HG02588 (cell line): Measurements from ENCODE around the gene IGF2R.
"Not testable (repeated sequence)": the region's sequence is repeated elsewhere in the genome, so short reads cannot be mapped to it uniquely, and the experiment has no call there.

Experiments
- ATAC-seq: cut with Tn5 transposase; IDR thresholded peaks from one replicate; pipeline ENCODE4 v1.9.1; 2021; ENCODE audit warnings: mild to moderate bottlenecking, moderate library complexity; ENCODE audit not compliant: unreplicated experiment

IGF2R gene

DNA sequence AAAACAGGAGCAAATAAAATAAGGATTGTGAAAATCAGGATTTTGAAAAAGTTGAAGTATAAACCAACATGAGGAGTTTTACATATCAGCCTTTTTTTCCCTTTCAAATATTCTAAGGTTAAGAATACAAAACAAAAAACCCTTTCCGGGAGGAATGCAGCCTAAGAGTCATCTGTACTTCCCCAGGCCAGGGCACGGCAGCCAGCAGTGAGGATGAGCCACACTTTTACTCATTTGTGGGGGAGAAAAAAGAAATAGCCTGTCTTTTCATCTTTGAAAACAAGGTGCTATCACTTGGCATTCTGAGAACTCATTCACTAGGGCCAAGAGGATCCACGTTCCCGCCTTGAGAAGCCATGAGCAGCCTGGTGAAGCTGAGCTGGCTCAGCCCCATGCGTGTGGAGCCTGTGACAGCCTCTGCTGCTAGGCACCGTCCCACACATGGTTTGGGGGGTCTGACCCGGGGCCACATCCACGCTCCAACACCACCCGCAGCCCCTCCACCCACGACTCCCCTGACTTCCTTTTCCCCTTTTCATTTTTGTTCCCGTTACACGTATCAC is 164.0 kb downstream of the IGF2R start:
- ATAC-seq, result no peak

DNA sequence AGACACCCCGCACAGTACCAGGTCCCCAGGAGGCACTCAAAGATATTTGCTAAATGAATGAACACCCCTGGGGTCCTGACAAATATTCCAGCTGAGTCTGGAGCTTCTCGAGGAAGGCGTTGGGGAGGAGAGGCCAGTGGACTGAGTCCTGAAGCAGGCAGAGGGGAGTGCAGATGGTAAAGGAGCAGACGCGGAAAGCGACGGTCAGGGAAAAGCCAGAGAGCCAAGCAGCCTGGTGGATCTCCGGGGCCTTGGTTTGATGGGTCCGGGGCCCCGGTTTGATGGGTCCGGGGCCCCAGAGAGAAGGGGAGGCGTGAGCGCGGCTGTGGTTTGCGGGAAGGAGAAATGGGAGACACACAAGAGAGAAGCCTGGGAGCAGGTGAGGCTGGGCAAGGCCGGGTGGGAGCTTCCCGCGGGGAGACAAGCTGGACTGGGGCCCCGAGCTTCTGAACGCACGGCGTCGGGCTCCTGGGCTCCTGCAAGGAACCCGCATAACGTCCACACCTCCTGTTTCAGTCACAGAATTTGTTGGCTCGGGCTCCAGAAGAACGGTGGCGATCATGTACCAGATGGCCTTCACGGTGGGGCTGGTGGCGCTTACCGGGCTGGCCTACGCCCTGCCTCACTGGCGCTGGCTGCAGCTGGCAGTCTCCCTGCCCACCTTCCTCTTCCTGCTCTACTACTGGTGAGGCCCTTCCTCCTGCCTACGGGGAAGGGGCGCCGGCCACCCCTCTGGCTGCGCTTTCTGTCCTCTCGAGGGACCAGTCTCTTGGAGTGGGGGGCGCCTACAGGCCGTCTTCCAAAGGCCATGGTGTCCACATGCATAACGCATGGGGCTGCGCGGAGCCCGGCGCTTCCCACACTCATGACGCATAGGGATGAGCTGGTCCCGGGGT is 164.8 kb downstream of the IGF2R start:
- ATAC-seq, result no peak

DNA sequence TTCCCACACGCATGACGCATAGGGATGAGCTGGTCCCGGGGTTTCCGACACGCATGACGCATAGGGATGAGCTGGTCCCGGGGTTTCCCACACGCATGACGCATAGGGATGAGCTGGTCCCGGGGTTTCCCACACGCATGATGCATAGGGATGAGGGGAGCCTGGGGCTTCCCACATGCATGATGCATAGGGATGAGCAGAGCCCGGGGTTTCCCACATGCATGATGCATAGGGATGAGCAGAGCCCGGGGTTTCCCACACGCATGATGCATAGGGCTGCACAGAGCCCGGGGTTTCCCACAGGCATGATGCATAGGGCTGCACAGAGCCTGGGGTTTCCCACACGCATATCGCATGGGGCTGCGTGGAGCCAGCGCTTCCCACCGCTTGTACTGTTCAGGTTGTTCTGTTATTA is 165.5 kb downstream of the IGF2R start:
- not testable (repeated sequence) for ATAC-seq

DNA sequence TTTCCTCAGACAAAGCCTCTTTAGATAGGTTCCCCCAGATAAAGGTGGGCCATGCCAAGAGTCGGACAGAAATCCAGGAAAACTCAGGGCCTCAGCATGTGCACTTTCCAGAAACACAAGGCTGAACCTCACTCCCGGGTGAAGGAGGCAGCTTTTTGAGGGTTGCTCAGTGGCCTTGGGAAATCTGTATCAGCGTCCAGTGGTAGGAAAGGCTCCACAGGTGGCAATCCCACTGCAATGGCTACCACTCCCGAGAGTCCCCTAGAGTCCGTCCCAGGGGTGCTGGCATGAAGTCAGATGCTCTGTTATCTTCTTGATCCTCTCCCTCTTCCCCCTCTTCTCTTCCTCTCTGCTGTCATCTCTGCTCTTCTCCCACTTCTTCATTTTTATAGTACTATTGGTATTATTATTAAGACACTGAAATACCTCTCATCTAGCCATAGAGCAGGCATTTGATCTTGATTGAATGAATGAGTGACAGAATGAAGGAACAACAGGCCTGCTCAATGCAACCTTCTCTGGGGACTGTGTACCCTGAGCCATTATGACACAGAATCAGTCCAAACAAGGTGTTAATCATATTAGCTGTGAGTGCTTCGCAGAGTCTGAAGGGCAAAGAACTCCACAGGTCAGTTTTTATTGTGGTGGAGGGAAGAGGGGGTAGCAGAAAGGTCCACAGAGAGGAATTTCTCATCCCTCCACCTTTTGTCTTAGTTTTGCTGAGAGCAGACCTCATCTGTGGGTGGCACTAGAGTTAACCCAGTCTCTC is 166.1 kb downstream of the IGF2R start:
- no peak for ATAC-seq

DNA sequence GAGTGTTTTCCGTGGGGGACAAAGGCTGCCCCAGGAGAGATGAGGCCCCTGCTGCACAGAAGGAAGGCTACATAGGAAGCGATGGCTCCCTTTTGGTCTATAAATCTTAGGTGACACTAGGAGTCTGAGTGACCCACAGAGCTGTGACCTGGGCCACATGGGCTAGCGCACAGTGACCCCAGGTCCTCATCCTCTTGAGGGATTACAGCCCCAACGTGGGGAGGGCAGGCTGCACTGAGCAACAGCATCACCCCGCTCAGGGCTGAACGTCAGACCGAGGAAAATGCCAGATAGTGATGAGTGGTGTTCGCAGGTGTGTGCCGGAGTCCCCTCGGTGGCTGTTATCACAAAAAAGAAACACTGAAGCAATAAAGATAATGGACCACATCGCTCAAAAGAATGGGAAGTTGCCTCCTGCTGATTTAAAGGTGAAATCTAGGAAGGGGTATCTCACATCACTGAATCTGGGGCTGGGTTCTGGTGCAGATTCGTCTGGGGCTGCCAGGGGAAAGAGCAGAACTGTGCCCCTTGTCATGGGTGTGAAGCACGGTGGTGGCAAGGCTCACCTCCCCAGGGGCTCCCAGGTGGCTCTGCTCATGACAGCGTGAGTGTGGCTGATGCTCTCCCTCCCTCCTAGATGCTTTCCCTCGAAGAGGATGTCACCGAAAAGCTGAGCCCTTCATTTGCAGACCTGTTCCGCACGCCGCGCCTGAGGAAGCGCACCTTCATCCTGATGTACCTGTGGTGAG is 167.2 kb downstream of the IGF2R start:
- no peak for ATAC-seq

DNA sequence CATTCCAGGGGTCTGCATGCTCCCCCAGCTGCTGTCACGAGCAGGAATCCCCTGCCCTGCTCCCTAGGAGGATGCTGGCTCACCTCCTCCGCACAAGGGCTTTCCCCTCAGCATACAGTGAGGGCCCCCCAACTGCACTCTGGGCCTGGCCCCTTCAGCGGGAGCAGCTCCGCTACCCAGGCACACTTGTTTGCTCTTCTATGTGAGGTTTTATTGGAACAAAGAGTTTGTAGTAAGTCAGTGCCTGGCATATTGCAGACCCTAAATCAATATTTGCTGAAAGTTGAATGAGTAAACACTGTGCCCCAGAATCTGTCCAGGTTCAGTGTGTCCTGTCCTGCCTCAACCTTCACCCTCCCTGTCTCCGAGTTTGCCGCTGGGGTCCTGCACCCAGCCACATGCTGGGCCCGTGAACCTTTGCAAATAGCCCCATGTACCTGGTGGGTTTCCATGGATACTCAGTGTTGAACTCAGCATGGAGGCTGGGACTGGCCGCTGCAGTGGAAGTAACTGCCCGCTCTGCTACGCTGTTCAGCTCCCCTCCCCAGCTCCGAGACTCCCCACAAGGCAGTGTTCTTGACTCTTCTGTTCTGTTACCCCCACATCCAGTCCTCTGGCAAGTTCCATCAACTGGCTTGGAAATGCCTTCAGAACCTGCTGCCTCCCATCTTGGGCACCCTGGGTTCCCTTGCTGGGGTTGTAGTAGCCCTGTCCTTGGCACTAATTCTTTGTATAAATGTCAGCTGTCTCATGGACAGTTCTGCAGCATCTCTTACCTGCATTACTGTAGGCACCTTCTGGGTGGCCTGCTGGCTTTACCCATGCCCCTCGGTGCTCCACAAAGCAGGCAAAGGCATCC is 168.5 kb downstream of the IGF2R start:
- no peak for ATAC-seq

DNA sequence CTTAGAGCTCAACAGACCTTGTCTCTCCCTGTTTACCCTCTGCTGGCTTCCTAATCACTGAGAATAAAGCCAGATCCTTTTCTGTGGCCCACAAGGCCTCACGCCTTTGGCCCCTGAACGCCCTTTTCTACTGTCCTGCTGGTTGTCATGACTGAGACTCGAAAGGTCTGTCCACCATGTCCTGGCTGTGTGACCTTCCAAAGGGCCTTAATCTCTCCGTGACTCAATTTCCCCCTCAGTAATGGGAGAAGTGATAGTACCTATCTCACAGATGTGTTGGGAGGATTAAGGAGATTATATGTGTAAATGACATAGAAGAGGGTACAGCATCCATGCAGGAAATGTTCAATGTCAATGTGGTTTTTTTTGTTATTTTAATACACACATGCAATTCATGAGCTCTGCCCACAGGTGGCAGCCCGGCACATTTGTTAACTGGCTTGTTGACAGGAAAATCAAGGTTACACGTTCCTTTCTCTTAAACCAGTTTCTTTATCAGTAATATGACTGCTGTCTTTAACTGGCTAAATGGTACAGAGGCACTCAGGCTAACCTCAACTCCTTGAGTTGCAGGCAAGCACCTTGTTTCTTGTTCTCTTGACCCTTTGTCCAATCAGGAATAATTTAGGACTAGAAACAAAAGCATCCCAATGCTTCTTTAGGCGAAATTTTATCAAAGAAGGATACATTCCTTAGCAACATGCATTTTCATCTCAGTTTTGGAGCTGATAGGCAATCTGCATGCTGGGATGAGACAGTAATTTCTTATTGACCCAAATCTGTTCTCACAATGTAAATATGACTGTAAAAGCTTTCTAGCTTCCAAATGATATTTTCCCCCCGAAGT is 169.3 kb downstream of the IGF2R start:
- ATAC-seq, result no peak

DNA sequence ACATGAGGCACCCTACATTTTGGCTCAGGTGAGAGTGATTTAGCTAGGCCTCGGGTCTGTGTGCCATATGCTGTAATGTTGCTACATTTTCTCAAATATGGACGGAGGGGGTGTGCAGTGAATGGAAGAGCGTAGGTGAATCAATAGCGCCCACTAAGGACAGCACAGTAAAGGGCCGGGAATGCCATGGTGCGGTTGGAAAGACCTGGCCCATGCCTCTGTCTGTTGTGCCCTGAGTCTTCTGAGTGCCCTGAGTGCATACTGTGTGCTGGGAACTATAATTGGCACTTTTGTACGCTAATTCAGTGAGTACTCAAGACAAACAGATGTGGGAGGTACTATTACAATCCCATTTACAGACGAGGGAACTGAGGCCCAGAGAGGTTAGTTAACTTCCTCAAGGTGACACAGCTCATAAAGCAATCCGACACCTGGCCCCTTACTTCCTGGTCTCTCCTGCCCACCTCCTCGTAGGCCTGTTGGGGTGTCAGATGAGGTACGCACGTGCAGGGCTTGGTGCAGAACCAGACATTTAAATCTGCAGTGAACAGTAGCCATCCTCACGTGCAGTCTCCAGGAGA is 170.0 kb downstream of the IGF2R start:
- no peak for ATAC-seq

DNA sequence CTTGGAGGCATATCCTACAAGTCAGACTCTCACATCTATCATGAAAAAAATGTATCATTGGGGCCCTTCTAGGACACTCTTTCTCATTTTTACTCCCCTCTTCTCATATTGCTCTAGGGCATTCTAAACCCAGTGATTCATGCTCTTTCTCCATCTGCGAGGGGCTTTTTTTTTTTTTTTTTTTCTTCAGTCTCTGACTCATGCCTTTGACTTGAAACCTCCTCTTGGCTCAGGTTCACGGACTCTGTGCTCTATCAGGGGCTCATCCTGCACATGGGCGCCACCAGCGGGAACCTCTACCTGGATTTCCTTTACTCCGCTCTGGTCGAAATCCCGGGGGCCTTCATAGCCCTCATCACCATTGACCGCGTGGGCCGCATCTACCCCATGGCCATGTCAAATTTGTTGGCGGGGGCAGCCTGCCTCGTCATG is 170.6 kb downstream of the IGF2R start:
- ATAC-seq, result no peak

DNA sequence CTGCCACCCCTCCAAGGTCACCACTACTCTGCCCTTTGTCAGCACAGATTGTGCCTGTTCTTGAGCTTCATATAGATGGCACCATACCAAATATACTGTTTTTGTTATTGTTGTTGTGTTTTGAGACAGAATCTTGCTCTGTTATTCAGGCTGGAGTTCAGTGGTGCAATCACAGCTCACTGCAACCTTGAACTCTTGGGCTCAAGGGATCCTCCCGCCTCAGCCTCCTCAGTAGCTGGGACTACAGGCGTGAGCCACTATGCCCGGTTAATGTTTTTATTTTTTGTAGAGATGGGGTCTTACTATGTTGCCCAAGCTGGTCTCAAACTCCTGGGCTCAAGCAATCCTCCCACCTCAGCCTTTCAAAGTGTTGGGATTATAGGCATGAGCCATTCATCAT is 171.6 kb downstream of the IGF2R start:
- not testable (repeated sequence) for ATAC-seq

DNA sequence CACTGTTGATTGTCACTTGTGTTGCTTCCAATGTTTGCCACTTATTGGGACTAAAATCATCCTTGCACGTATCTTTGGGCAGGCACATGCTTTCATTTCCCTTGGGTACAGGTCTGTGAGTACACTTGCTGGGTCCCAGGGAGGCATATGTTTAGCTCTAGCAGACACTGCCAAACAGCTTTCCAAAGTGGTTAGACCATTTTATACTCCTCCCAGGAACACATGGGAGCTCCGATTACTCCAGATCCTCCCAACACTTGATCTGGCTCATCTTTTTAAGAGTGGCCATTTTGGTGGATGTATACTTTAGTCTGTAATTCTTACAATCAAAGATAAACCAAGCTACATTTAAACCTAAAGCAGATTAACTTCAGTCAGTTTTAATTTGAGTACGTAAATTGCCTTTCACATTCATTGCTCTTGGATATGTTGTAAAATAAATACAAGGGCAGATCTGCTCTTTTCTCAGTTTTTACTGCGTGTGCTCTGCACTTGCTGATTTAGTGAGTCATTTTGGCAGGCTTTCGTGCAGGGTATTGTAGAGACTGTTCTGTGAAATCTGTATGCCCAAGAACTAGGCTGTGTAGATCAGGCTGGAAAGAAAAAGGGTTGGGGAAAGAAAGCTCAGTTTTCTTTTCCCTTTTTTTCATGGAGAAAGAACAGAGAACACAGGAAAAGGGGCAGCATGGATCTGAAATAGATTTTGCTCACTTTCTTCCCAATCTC is 172.3 kb downstream of the IGF2R start:
- no peak for ATAC-seq

DNA sequence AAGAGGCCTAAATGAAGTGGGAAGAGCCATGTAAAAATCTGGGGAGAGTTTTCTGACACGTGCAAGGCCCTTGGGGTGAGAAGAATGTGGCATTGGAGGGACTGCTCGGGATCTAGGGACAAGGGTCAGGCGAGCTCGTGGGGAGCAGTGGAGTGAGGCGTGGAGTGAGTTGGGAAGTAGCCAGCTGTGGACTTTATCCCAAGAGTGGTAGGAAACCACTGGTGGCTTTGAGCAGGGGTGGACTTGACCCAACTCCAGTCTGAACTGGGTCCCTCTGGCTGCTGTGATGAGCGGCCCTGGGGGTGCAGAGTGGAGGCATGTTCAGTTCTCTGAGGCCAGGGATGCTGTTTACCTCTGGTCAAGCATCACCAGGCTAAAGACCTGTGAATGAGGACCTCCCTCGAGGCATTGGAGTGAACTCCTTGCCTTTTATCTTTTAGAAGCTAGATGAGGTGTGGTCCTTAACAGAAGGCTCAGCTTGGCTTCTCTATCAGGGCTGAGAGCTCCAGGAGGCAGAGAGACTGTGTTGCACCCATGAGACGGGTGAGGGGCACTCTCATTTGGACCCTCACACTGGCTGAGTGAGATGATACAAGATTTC is 173.3 kb downstream of the IGF2R start:
- ATAC-seq, result no peak

DNA sequence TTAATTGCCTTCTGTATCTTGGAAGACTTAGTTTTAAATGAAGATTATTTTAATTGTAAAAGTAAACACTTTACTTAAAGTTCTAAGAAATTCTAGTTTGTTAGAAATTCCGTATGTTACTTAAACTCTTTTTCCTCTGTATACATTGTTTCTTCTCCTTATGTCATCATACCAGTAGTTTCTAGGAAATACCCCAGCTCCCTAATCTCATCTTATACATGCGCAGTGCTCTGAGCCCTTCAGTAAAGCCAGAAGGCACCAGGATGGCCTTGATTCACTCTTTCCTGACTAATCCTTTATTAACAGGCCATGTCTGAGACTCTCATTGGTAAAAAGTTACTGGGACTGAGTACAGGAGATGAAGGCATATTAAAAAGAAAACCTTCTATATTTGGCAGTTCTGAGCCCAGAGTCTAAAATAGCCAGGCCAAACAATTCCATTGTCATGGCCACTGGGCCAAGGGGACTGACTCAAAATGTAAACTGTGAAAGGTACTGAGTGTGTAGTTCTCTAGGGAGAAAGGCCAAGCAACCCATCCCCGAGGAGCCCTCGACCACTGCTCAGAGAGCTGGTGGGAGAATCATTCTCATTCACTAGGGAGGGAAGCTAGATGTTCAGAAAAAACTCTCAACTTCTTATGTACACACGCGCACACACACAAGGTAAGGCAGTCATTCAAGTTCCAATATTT is 177.7 kb downstream of the IGF2R start:
- ATAC-seq, result no peak

DNA sequence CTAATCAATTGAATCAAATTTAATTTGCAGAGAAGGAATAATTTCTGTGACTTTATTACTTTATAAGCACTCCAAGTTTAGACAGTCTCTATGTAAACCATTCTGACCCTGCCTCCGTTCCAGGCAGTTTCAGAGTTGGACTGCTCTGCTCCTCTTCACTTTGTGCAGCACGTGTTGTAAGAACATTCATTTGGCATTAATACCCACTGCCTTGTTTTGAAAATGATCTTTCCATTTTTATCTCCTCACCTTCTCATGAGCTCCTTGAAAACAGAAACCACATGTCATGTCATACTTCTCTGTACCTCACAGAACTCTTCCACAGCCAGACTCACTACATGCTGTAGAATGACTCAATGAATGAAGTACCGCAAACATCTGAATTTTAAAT is 178.3 kb downstream of the IGF2R start:
- no peak for ATAC-seq

DNA sequence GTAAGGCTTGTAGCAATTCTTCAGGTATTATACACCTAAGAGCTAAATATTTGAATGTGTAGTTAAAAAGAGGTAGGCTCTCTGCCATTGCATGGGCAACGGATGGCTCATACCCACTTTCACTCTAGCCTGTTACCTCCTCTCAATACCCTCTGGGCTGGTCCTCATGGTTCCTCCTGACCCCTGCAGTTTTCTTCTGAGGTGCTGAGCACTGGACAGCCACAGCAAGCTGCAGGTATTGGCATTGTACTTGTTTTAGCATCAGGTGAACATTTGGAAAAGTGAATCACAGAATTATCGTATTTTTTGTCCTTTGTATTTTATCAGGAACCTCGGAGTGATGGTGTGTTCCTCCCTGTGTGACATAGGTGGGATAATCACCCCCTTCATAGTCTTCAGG is 185.6 kb downstream of the IGF2R start:
- no peak for ATAC-seq

DNA sequence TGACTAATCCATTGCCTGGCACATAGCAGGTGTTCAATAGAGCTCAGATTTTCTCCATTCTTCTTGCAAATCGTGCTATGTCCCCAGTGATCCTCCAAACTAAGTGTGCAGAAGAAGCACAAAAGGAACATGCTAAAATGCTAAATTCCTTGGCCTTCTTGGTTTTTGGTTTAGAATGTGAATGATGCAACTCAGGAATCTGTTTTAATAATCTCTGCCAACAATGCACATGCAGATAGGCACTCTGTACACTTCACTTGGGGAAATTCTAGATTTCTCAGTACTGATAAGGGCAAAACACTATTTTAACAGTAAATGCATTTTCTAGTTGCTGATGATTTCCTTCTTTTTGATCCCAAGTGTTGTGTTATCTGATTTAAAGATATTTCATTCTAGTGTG is 188.0 kb downstream of the IGF2R start:
- ATAC-seq, result no peak

DNA sequence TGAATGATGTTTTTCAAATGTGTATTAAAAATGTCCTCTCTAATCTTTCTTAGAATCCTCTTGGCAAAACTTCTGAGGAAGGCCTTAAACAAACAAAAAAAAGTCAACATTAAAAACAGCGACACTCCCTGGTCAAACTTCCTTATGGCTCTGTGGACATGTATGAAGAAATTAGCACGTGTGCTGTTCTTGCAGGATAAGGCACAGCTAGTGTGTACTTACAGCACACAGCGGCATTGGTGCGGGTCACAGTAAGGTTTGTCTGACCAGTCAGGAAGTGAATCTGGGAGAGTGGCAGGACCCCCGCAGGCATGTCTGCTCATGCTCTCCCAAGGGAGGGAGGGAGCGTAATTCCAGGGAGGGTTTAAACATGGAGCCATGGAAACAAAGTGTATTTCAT is 191.6 kb downstream of the IGF2R start:
- no peak for ATAC-seq
